Nephron progenitor cell (in vitro differentiated cells): Measurements from ENCODE around the gene TFG.

Experiments
- DNase-seq: peaks from one replicate; pipeline ENCODE4 v3.0.0; 2021
- H3K27ac Mint-ChIP-seq: 2 replicates; pipeline ENCODE4 v1.8.0; 2021; ENCODE audit warnings: mild to moderate bottlenecking, moderate library complexity, mixed read lengths
- H3K27me3 Mint-ChIP-seq: 2 replicates; pipeline ENCODE4 v1.8.0; 2021; ENCODE audit warnings: mild to moderate bottlenecking, low read depth, mixed read lengths; ENCODE audit not compliant: poor library complexity
- H3K36me3 Mint-ChIP-seq: 2 replicates; pipeline ENCODE4 v1.8.0; 2021; ENCODE audit warnings: low read depth, mixed read lengths
- H3K4me1 Mint-ChIP-seq: 2 replicates; pipeline ENCODE4 v1.8.0; 2021; ENCODE audit warnings: mixed read lengths
- H3K4me3 Mint-ChIP-seq: 2 replicates; pipeline ENCODE4 v1.8.0; 2021; ENCODE audit warnings: mild to moderate bottlenecking, moderate library complexity, mixed read lengths
- H3K9me3 Mint-ChIP-seq: 2 replicates; pipeline ENCODE4 v1.8.0; 2021; ENCODE audit warnings: mild to moderate bottlenecking, moderate library complexity, mixed read lengths
- TF ChIP-seq, protein P1 (sequence below): fragments of 200-600 bp; sonication (generic); IDR thresholded peaks from 2 replicates; pipeline ENCODE4 v1.5.0; 2021; ENCODE audit warnings: antibody characterized with exemption

TFG gene

DNA sequence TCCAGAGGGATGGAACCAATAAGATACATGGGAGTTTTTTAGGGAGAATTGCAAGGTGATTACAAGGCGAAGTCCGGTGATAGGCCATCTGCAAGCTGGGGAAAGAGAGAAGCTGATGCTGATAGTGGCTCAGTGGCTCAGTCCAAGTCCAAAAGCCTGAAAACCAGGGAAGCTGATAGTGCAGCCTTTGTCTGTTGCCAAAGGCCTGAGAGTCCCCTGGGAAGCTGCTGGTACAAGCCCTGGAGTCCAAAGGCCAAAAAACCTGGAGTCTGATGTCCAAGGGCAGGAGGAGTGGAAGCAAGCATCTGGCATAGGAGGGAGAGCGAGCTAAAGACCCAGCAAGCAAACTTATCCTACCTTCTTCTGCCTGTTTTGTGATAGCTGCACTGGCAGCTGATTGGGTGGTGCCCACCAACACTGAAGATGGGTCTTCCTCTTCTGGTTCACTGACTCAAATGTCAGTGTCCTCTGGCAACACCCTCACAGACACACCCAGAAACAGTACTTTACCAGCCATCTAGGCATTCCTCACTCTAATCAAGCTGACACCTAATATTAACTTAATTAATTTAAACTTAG lies 16.7 kb downstream of the TFG start:
- H3K27ac Mint-ChIP-seq: no peak overlapping the region
- no peak overlapping the region for H3K4me3 Mint-ChIP-seq
- peaks cover 77% of the 10 kb centered on the region for H3K36me3 Mint-ChIP-seq
- no peaks in the 10 kb centered on the region for H3K9me3 Mint-ChIP-seq
- TF ChIP-seq, protein P1, sequence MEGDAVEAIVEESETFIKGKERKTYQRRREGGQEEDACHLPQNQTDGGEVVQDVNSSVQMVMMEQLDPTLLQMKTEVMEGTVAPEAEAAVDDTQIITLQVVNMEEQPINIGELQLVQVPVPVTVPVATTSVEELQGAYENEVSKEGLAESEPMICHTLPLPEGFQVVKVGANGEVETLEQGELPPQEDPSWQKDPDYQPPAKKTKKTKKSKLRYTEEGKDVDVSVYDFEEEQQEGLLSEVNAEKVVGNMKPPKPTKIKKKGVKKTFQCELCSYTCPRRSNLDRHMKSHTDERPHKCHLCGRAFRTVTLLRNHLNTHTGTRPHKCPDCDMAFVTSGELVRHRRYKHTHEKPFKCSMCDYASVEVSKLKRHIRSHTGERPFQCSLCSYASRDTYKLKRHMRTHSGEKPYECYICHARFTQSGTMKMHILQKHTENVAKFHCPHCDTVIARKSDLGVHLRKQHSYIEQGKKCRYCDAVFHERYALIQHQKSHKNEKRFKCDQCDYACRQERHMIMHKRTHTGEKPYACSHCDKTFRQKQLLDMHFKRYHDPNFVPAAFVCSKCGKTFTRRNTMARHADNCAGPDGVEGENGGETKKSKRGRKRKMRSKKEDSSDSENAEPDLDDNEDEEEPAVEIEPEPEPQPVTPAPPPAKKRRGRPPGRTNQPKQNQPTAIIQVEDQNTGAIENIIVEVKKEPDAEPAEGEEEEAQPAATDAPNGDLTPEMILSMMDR: no peak
- H3K4me1 Mint-ChIP-seq: no peaks in the 10 kb centered on the region
- no peaks in the 10 kb centered on the region for H3K27me3 Mint-ChIP-seq
- DNase-seq: no peak

DNA sequence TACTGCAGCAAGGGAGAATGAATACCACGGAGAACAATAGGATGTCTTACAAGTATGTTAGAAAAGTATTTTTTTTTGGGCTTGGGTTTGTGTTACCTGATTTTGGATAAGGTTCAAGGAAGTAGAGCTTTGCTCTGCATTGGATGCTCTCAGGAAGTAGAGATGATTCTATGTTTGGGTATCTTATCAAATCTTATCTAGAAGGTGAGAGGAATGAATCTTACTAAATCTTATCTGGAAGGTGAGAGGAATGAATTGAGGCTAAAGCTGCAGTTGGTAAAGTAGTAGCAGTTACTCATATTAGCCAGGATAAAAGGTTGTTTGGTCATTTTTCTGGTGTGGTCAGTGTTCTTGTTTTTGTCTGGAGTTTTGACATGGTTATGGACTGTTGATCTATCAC lies 17.4 kb downstream of the TFG start:
- TF ChIP-seq, protein P1: no peak
- no peaks in the 10 kb centered on the region for H3K27me3 Mint-ChIP-seq
- H3K9me3 Mint-ChIP-seq: no peaks in the 10 kb centered on the region
- peak overlapping the region; percentile 34 for H3K27ac Mint-ChIP-seq
- no peak for DNase-seq
- H3K36me3 Mint-ChIP-seq: peaks cover 70% of the 10 kb centered on the region
- no peak overlapping the region for H3K4me3 Mint-ChIP-seq
- H3K4me1 Mint-ChIP-seq: no peaks in the 10 kb centered on the region

- no peaks in the 10 kb centered on the region for H3K4me1 Mint-ChIP-seq
- no peaks in the 10 kb centered on the region for H3K9me3 Mint-ChIP-seq
- no peak for DNase-seq
- no peaks in the 10 kb centered on the region for H3K27me3 Mint-ChIP-seq
- peaks cover 60% of the 10 kb centered on the region for H3K36me3 Mint-ChIP-seq
- no peak overlapping the region for H3K4me3 Mint-ChIP-seq
- TF ChIP-seq, protein P1: no peak
- H3K27ac Mint-ChIP-seq: no peak overlapping the region
Observed at GRCh38 chr3:100730524-100730923, 21.2 kb downstream of the TFG start.

DNA sequence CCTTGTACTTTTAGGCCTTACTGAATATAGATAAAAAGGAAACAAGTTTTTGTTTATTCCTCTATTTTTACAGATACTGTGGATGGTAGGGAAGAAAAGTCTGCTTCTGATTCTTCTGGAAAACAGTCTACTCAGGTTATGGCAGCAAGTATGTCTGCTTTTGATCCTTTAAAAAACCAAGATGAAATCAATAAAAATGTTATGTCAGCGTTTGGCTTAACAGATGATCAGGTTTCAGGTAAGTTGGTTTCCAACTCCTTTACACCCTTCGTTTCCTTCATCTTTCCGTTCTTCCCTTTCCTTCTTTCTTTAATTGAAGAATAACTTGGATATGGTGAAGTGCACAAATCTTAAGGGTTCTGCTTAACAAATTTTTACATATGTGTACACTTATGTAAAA lies 23.1 kb downstream of the TFG start:
- Mint-ChIP-seq H3K36me3 (peaks cover 60% of the 10 kb centered on the region), H3K9me3 (no peaks in the 10 kb centered on the region), H3K27me3 (peaks cover 3% of the 10 kb centered on the region), H3K4me1 (peaks cover 5% of the 10 kb centered on the region), H3K27ac (no peak overlapping the region), H3K4me3 (no peak overlapping the region)
- TF ChIP-seq, protein P1: no peak
- no peak for DNase-seq

DNA sequence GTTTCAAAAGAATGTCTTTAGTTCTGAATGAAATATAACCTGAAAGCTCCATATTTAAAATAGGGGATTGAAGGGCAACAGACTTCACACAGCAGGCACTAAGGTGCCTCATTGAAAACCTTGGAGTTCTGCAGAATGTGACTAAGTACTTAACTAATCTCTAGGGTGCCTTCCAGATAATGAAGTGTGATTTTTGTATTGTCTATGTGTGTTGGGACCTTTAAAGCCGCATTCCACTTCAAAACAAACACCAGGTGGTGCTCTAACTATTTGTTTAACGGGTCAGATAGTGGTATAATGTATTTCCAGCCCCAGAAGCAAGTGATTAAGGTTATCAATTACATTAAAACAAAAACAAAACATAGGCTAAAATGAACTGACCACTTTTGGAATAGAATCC lies 28.0 kb downstream of the TFG start:
- DNase-seq: no peak
- Mint-ChIP-seq H3K36me3 (peaks cover 59% of the 10 kb centered on the region), H3K4me1 (peaks cover 5% of the 10 kb centered on the region)

GRCh38 chr3:100740207-100740606 lies 30.9 kb downstream of the TFG start:
- TF ChIP-seq, protein P1: no peak
- Mint-ChIP-seq H3K9me3 (no peaks in the 10 kb centered on the region), H3K27me3 (peaks cover 3% of the 10 kb centered on the region), H3K36me3 (peaks cover 59% of the 10 kb centered on the region), H3K4me1 (peaks cover 5% of the 10 kb centered on the region), H3K27ac (no peak overlapping the region), H3K4me3 (no peak overlapping the region)
- DNase-seq: no peak

More for the DNA sequence above, 28.0 kb downstream of the TFG start:
- TF ChIP-seq, protein P1: peak; percentile 31
- Mint-ChIP-seq H3K27me3 (peaks cover 3% of the 10 kb centered on the region), H3K27ac (no peak overlapping the region), H3K9me3 (no peaks in the 10 kb centered on the region), H3K4me3 (no peak overlapping the region)
